ENCODE results near the gene ZNF723.
"Not testable (repeated sequence)": the region's sequence is repeated elsewhere in the genome, so short reads cannot be mapped to it uniquely, and the experiment has no call there.

Gene ZNF723

DNA sequence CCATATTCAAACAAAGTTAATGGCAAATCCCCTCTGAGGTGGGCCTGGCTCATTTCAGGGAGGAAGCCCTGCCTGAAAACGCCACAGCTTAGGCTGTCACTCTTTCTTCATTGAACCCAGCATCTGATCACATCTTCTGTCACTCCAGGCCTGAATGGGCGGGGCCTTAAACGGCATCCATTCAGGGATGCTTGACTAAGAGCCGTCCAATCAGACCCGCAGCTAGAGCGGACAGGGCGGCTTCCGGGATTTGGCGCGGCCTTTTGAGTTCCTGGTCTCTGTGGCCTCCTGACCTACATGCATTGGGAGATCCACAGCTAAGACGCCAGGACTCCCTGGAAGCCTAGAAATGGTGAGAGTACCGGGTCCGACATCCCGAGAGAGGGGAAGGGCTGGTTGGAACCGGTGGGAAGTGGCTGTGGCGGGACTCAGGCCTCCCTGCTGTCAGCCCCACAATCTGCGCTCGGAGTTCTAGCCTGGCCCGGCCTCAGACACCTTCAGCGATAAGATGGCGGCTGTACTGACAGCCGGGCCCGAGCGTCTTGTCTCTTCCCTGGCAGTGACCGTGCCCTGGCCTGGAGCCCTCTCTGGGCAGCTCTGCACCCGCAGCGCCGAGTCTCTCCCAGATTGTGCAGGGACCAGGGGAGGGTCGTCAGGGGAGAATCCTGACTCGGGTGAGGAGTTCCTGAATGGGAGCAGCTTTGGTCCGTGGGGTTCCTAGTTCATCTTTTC, at the start of gene ZNF723:
Gene ZNF723 (plus strand): TSS at position 261 of the 732 bp plus-strand sequence. CDS start 89 bp downstream, at position 350.
- no peak for DNase-seq

DNA sequence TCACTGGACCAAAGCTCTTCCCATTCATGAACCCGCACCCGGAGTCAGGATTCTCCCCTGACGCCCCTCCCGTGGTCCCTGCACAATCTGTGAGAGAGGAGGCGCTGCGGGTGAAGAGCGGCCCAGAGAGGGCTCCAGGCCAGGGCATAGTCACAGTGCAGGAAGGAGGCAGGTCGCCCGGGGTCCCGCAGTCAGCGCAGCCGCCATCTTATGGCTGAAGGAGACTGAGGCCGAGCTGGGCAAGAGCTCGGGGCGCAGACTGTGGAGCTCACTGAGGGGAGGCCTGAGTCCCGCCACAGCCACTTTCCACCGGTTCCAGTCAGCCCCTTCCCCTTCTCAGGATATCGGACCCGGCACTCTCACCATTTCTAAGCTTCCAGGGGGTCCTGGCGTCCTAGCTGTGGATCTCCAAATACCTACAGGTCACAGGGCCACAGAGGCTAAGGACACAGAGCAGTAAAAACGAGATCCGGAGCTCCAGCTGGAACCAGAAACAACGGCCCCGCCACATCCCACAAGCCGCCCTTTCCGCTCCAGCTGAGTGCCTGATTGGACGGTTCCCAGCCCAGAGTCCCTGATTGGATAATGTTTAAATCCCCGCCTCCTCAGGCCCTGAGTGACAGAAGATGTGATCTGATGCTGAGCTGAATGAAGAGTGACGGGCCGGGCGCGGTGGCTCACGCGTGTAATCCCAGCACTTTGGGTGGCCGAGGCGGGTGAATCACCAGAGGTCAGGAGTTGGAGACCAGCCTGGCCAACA, 48.3 kb upstream of the ZNF723 start, which contains the start of gene ZNF99:
Gene ZNF99 (minus strand): TSS at position 501 of the 760 bp plus-strand sequence. CDS start 135 bp downstream, at position 366.
- no peak for DNase-seq

DNA sequence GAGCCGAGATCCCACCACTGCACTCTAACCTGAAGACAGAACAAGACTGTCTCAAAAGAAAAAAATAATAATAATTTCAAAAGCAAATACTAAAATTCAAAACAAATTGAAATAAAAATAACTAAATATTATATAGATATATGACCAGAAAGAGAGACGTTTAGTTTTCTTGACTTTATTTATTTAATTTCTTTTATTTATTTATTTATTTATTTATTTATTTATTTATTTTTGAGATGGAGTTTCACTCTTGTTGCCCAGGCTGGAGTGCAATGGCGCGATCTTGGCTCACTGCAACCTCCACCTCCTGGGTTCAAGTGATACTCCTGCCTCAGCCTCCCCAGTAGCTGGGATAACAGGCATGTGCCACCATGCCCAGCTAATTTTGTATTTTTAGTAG, 39.2 kb upstream of the ZNF723 start:
- not testable (repeated sequence) for DNase-seq

- no peak for DNase-seq
Observed at GRCh38 chr19:22797040-22797439, 35.1 kb upstream of the ZNF723 start.

DNA sequence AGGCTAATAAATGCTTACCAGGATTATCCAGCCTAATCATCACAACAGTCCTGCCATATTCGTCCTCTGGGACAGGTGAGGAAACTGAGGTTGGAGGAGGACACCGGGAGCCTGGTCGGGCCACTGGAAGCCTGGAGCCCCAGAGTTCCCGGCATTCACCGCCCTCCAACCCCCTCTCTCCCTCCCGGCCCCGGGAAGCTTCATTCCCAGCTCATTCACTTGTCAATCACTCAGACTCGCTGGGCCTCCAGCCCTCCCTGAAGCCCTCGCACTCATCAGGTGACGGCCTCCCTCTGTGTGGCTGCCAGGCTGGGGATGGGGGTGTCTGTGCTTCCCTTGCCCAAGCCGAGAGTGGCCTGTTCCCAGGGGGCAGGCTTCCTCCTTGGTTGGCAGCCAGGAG, 25.7 kb upstream of the ZNF723 start:
- no peak for DNase-seq

DNA sequence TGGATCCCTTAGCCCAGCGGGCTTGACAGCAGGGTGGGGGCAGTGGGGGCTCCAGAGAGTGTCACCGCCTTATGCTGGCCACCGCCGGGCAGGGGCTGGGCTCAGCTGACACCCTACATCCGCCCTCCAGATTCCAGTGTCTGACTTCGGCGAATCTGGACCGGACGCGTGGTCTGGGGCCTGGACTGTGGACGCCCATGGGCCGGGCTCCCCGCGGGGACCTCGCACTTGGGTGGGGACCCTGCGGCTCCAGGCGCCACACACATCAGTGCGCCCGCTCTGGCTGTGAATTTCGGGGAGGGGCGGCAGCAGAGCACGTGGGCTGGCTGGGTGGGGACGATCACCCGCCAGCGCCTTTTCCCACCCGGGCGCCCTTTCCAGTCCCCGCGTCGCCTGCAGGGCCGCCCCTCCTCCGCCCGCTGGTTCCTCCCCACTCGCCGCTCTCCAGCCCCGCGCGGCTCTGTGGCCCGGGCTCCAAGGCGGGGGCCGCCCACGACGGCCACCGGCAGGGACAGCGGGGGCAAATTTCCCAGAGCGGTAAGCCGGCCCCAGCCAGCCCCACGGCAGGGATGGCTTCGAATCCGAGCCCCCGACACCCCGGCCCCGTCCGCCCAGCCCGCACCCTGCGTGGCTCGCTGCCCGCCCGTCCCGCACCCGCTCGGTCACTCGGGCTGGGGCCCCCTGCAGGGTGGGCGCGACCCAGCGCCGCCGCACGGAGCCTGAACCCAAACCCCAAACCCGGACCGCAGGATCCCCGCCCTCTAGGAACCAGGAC, 24.8 kb upstream of the ZNF723 start:
- no peak for DNase-seq

DNA sequence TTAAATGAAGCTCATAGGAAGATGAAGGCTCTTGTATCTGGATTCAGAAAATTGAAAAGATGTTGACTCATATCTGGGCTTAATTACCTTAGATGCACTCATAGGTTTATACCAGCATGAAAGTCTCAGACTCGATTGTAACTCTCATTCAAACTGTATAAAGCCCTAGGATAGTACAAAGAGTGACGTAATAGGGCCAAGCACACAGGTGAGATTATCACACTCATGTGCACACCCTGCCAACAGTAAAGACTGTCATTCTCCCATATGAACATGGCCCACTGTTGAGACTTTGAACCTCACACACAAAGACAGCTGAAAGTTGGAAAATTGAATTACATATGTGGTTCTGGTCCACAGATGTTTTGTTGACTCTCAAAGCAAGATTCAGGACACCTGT, 18.0 kb upstream of the ZNF723 start:
- DNase-seq = no peak

GRCh38 chr19:22831211-22831610, 880 bp upstream of the ZNF723 start:
- no peak for DNase-seq

DNA sequence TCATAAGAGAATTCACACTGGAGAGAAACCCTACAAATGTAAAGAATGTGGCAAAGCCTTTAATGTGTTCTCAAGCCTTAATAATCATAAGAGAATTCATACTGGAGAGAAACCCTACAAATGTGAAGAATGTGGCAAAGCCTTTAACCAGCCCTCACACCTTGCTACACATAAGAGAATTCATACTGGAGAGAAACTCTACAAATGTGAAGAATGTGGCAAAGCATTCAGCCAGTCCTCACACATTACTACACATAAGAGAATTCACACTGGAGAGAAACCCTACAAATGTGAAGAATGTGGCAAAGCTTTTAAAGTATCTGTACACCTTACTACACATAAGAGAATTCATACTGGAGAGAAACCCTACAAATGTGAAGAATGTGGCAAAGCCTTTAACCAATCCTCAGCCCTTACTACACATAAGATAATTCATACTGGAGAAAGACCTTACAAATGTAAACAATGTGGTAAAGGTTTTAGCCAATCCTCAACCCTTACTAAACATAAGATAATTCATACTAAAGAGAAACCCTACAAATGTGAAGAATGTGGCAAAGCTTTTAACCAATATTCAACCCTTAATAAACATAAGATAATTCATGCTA, 25.7 kb downstream of the ZNF723 start:
- DNase-seq = not testable (repeated sequence)

DNA sequence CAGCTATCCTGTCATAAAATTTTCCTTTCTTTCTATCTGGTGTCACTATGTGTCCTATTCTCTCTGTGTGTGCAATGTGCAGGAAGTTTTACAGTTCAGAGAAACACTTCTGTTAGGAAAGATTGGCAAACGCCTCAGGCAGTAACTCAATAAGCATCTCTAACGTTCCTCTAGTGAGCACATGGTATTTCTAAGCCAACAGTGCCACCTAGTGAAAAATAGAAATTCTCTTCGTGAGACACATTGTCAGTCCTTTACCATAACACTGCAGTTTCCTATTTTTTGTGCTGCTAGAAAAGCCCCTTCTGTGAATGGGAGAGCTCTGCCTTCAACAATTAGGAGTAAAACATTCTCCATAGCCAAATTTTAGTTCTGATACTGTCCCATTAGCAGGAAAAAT, 50.7 kb downstream of the ZNF723 start:
- peak in 1 of 2 experiments; percentile 33 for DNase-seq

DNA sequence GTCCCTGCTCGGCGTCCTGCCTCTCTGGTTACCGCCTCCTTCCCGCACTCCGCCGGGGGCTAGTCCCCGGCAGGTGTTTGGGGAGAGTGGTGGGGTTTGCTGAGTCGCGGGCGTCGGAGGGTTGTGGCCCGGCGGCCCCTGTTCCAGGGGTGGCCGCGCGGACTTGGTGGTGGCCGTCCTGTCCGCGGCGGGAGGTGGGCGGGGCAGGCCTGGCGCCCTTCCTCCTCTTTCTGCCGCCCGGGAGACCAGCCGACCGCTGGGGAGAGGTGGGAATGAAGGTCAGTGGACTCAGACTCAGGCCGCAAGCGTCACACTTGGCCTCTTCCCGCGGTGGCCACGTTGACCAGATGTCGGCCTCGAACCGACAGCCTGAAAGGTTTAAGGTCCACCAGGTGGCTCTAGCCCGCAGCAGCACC, 61.8 kb downstream of the ZNF723 start:
- no peak for DNase-seq

DNA sequence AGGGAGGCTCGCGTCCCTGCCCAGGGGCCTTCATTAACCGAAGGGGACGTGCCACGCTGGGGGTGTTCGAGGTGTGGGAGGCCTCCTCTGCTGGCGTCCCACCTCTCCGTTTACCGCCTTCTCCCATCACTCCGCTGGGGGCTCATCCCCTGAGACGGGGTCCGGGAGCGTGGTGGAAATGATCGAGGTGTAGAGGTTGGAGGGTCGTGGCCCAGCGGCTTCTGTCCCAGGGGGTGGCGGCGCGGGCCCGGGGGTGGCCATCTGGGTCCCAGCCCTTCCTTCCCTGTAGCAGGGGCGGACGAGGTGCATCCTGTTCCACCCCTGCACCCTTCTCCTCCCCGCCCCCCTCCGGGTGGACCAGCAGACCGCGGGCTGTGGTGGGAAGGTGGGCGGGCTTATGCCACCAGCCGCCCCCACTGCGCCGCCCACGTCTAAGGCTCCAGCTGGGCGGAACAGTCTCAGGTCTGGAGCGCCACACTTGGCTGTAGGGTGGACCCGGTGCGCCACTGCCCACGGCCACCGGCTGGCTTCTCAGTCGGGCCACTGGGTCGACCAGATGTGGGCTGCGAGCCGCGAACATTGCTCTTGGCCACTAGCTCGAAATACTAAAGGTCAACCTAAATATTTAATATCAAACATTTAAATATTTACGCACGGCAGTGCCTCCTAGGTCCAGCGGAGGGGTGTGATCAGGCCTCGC, 69.5 kb downstream of the ZNF723 start:
- DNase-seq = no peak

All from NCI-H526 (cell line).